ENCODE data around the gene SEMA4B. TPM values are rescaled to one million over a fixed set of nuclear protein-coding genes. Genes with fewer than 3 reads are reported as not detected.
A peak's percentile ranks its signal among the peaks of the same experiment; 100 is the strongest.

SEMA4B gene
- total RNA-seq, 1 experiment from 2014 or later: 32.5 TPM

- Histone ChIP-seq H2BK15ac (ENCODE audit: low read depth, low read length) (no peak within 1 kb of the TSS), H3K4me1 (ENCODE audit: insufficient read depth, low read length) (no peaks in the 10 kb centered on the region; the same call in 1 of the 2 replicates), H2AFZ (ENCODE audit: low read length) (peak within 1 kb of the TSS; percentile 50), H3T11ph (ENCODE audit: low read length) (peak within 1 kb of the TSS; percentile 24), H2AK5ac (ENCODE audit: insufficient read length, low read length) (no peak within 1 kb of the TSS), H4K91ac (ENCODE audit: insufficient read length, low read depth, low read length) (no peak within 1 kb of the TSS), H2BK20ac (ENCODE audit: low read depth, low read length, poor library complexity, severe bottlenecking) (no peak within 1 kb of the TSS), H2BK5ac (ENCODE audit: insufficient read length, low read length) (peak within 1 kb of the TSS; percentile 93), H4K20me1 (ENCODE audit: control insufficient read depth, insufficient read depth, insufficient read length) (no peaks in the 10 kb centered on the region), H4K5ac (ENCODE audit: insufficient read length, low read depth, low read length) (peak within 1 kb of the TSS; percentile 87), H3K4ac (ENCODE audit: low read depth, low read length) (peak within 1 kb of the TSS; percentile 38; the same call in 1 of the 2 replicates), H2BK120ac (ENCODE audit: low read depth, low read length, poor library complexity, severe bottlenecking) (peak within 1 kb of the TSS; percentile 92), H3K23ac (ENCODE audit: insufficient read length, low read depth, low read length) (no peak within 1 kb of the TSS), H4K8ac (replicated peaks; ENCODE audit: insufficient read length, low read depth, low read length) (no peak within 1 kb of the TSS), H3K79me1 (ENCODE audit: insufficient read depth, low read depth, low read length, poor library complexity, severe bottlenecking) (no peaks in the 10 kb centered on the region), H3K56ac (ENCODE audit: insufficient read length, low read depth, low read length) (no peak within 1 kb of the TSS), H3K27me3 (ENCODE audit: insufficient read depth, low read length) (no peaks in the 10 kb centered on the region; the same call in 1 of the 2 replicates), H3K9ac (ENCODE audit: extremely low read depth, insufficient read length, low read length) (peak within 1 kb of the TSS; percentile 90), H3K18ac (ENCODE audit: insufficient read length, low read depth, low read length) (peak within 1 kb of the TSS; percentile 88), H3K14ac (ENCODE audit: insufficient read depth, low read length) (peak within 1 kb of the TSS; percentile 92), H3K27ac (ENCODE audit: insufficient read length, low read depth, low read length) (peak within 1 kb of the TSS; percentile 71), H3K23me2 (ENCODE audit: insufficient read length, low read depth, low read length, poor library complexity, severe bottlenecking) (peaks cover 8% of the 10 kb centered on the region), H3K9me3 (ENCODE audit: control insufficient read depth, low read depth, low read length) (no peaks in the 10 kb centered on the region), H2BK12ac (ENCODE audit: insufficient read length, low read depth, low read length) (no peak within 1 kb of the TSS), H3K79me2 (ENCODE audit: insufficient read depth, low read length) (peaks cover 9% of the 10 kb centered on the region; the same call in 1 of the 2 replicates), H3K4me2 (ENCODE audit: insufficient read depth, insufficient read length, low read length) (peak within 1 kb of the TSS; percentile 96)
- TF ChIP-seq, protein P1, sequence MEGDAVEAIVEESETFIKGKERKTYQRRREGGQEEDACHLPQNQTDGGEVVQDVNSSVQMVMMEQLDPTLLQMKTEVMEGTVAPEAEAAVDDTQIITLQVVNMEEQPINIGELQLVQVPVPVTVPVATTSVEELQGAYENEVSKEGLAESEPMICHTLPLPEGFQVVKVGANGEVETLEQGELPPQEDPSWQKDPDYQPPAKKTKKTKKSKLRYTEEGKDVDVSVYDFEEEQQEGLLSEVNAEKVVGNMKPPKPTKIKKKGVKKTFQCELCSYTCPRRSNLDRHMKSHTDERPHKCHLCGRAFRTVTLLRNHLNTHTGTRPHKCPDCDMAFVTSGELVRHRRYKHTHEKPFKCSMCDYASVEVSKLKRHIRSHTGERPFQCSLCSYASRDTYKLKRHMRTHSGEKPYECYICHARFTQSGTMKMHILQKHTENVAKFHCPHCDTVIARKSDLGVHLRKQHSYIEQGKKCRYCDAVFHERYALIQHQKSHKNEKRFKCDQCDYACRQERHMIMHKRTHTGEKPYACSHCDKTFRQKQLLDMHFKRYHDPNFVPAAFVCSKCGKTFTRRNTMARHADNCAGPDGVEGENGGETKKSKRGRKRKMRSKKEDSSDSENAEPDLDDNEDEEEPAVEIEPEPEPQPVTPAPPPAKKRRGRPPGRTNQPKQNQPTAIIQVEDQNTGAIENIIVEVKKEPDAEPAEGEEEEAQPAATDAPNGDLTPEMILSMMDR (conservative IDR thresholded peaks at IDR 0.05): no peak
- DNase-seq: peak; percentile 87
- no CpG with 5 or more reads among the region's 59 CpGs for WGBS (ENCODE audit: extremely low coverage, insufficient read length, low lambda C conversion rate)
- Mint-ChIP-seq H3K27ac (peak within 1 kb of the TSS; percentile 96 to 99 (median 98)), H3K9me3 (no peaks in the 10 kb centered on the region), H3K36me3 (ENCODE audit: insufficient read depth in 1 of 3, low read depth in 3 of 3) (peaks cover 17 to 29% (median 28%) of the 10 kb centered on the region in 3 experiments; a peak in 6 of 7 replicates), H3K27me3 (ENCODE audit: low read depth) (no peaks in the 10 kb centered on the region; the same call in 1 of the 2 replicates), H3K4me3 (peak within 1 kb of the TSS; percentile 95 to 96), H3K4me1 (peaks cover 30 to 37% of the 10 kb centered on the region in 2 experiments)
Measured at GRCh38 chr15:90265271-90266060, 64.3 kb downstream of the SEMA4B start, which contains the start of gene NGRN. TSS of gene NGRN (plus strand) at chr15:90265672. CDS start at chr15:90265713, 41 bp downstream.

All from H9 (cell line).